Measurements from ENCODE around the gene TMC6.

DNA sequence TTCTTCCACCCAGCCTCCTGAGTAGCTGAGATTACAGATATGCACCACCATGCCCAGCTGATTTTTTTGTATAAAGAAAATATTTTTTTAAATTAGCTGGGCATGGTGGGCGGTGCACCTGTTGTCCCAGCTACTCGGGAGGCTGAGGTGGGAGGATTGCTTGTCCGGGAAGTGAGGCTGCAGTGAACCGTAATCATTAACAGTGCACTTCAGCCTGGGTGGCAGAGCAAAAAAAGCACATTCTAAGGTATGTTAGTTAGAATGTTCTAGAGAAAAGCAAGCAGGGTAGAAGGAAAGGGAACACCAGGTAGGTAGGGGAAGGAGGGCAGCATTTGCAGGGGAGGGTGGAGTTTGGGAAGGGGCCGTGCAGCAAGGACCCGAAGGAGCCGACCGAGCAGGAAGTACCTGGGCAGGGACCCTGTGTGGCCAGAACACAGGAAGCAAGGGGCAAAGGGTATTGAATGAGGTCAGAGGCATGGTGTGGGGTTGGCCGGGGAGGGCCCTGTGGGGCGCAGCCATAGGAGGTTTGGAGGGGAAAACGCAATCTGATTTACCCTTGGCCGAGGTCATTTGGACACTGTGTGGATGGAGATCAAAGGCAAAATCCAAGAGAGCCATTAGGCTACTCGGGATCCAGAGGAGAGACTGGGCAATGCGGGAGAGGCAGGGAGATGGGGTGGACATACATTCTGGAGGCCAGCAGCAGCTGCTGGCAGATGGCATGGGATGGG, 19.9 kb upstream of the TMC6 start:
- TF ChIP-seq, protein P1, sequence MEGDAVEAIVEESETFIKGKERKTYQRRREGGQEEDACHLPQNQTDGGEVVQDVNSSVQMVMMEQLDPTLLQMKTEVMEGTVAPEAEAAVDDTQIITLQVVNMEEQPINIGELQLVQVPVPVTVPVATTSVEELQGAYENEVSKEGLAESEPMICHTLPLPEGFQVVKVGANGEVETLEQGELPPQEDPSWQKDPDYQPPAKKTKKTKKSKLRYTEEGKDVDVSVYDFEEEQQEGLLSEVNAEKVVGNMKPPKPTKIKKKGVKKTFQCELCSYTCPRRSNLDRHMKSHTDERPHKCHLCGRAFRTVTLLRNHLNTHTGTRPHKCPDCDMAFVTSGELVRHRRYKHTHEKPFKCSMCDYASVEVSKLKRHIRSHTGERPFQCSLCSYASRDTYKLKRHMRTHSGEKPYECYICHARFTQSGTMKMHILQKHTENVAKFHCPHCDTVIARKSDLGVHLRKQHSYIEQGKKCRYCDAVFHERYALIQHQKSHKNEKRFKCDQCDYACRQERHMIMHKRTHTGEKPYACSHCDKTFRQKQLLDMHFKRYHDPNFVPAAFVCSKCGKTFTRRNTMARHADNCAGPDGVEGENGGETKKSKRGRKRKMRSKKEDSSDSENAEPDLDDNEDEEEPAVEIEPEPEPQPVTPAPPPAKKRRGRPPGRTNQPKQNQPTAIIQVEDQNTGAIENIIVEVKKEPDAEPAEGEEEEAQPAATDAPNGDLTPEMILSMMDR (IDR thresholded peaks at IDR 0.05; ENCODE audit: insufficient read depth, low read depth, low read length): no peak
- no peak for TF ChIP-seq EZH2 (IDR thresholded peaks at IDR 0.05; ENCODE audit: insufficient read depth, low read length)

Measured in astrocyte (in vitro differentiated cells and primary cell).